ENCODE data around the gene OR9G4.

Gene OR9G4

GRCh38 chr11:56700242-56700913 lies 48.1 kb downstream of the OR9G4 start:
- ATAC-seq (no peak), DNase-seq (no peak)
- Mint-ChIP-seq H3K4me3 (no peak overlapping the region), H3K27ac (no peak overlapping the region), H3K27me3 (no peaks in the 10 kb centered on the region), H3K9me3 (peaks cover 7 to 12% of the 10 kb centered on the region in 2 donors), H3K4me1 (no peaks in the 10 kb centered on the region)

- Mint-ChIP-seq H3K9me3 (peaks cover 9 to 12% of the 10 kb centered on the region in 2 donors), H3K4me1 (no peaks in the 10 kb centered on the region), H3K4me3 (no peak within 1 kb of the TSS), H3K27ac (no peak within 1 kb of the TSS), H3K27me3 (no peaks in the 10 kb centered on the region)
- ATAC-seq (no peak), DNase-seq (no peak)
These were observed 49.7 kb downstream of the OR9G4 start, which contains the start of gene OR9G1 for GRCh38 chr11:56698795-56699194. OR9G1 (plus strand) TSS chr11:56699095; CDS start chr11:56700388, 1,293 bp downstream.

- no peak for DNase-seq
- Mint-ChIP-seq H3K9me3 (peaks cover 8 to 23% of the 10 kb centered on the region in 2 donors), H3K4me3 (no peak overlapping the region), H3K27me3 (no peaks in the 10 kb centered on the region), H3K27ac (no peak overlapping the region), H3K4me1 (no peaks in the 10 kb centered on the region)
- ATAC-seq = no peak
These were observed 55.1 kb downstream of the OR9G4 start for GRCh38 chr11:56693428-56693827.

Data from stimulated activated naive CD8-positive, alpha-beta T cell treated with anti-CD3 and anti-CD28 coated beads, Interleukin-15, amount 100 ng/mL, for 72 hours (primary cell).